PC-9 (cell line): ENCODE data around the gene REEP2. TPM values are rescaled to one million over a fixed set of nuclear protein-coding genes. Genes with fewer than 3 reads are reported as not detected.

ENCODE experiments used
- BruUV-seq: library from RNA; stranded (reverse); fragments of 400-500 nt; replicated peaks from 2 replicates; lab custom pipeline; 2021; lab: Mats Ljungman, UMichigan
- CTCF ChIA-PET: fragments of 300-600 bp; sonication (Branson Sonifier 250); formaldehyde crosslinking; loops from one replicate; lab custom pipeline; 2022; ENCODE audit warnings: antibody characterized with exemption; lab: Charles Lee
- POLR2A ChIA-PET: fragments of 300-600 bp; sonication (Branson Sonifier 250); formaldehyde crosslinking; loops from one replicate; lab custom pipeline; 2022; ENCODE audit warnings: antibody characterized with exemption; ENCODE audit not compliant: unreplicated experiment; lab: Charles Lee
- DNase-seq, 2 experiments: peaks; one replicate each; pipeline versions ENCODE4 v3.0.0 to v3.0.0-alpha.2; 2015 to 2022; ENCODE audit warnings: mixed read lengths in 1 of 2
- H2AFZ ChIP-seq: fragments of 200-600 bp; sonication (generic); 2 replicates; pipeline ENCODE4 v1.8.1; 2017; ENCODE audit warnings: antibody characterized with exemption
- H3F3A ChIP-seq: fragments of 200-600 bp; sonication (generic); 2 replicates; pipeline ENCODE4 v1.8.1; 2017; ENCODE audit warnings: antibody characterized with exemption, mild to moderate bottlenecking, low read depth; ENCODE audit not compliant: insufficient read depth
- H3K27ac ChIP-seq: fragments of 200-600 bp; sonication (generic); 2 replicates; pipeline ENCODE4 v1.6.1; 2016; ENCODE audit warnings: mixed run types
- H3K27me3 ChIP-seq: fragments of 200-600 bp; sonication (generic); 2 replicates; pipeline ENCODE4 v1.6.1; 2016; ENCODE audit warnings: low read depth, mixed run types; ENCODE audit not compliant: insufficient read depth
- H3K36me3 ChIP-seq: fragments of 200-600 bp; sonication (generic); 2 replicates; pipeline ENCODE4 v1.6.1; 2016; ENCODE audit warnings: low read depth, mixed run types
- H3K4me1 ChIP-seq: fragments of 200-600 bp; sonication (generic); replicated peaks from 2 replicates; pipeline ENCODE4 v1.6.1; 2016; ENCODE audit warnings: mixed run types; ENCODE audit not compliant: insufficient read depth
- H3K4me2 ChIP-seq: fragments of 200-600 bp; sonication (generic); 2 replicates; pipeline ENCODE4 v1.6.1; 2017; ENCODE audit warnings: mixed run types
- H3K4me3 ChIP-seq: fragments of 200-600 bp; sonication (generic); 2 replicates; pipeline ENCODE4 v1.6.1; 2016; ENCODE audit warnings: mixed run types
- H3K79me2 ChIP-seq: fragments of 200-600 bp; sonication (generic); 2 replicates; pipeline ENCODE4 v1.6.1; 2017; ENCODE audit warnings: low read depth, mixed run types
- H3K9me2 ChIP-seq: fragments of 200-600 bp; sonication (generic); 2 replicates; pipeline ENCODE4 v1.8.1; 2017; ENCODE audit warnings: mild to moderate bottlenecking; ENCODE audit not compliant: insufficient read depth
- H3K9me3 ChIP-seq: fragments of 200-600 bp; sonication (generic); 2 replicates; pipeline ENCODE4 v1.8.1; 2016; ENCODE audit warnings: low read depth; ENCODE audit not compliant: insufficient read depth
- H4K20me1 ChIP-seq: fragments of 200-600 bp; sonication (generic); 2 replicates; pipeline ENCODE4 v1.8.1; 2017; ENCODE audit not compliant: insufficient read depth
- CTCF ChIP-seq: fragments of 200-600 bp; sonication (generic); conservative IDR thresholded peaks from 2 replicates; pipeline ENCODE4 v1.6.1; 2017; ENCODE audit warnings: mixed run types, antibody characterized with exemption, mild to moderate bottlenecking, moderate library complexity
- EZH2 ChIP-seq: fragments of 200-600 bp; sonication (generic); IDR thresholded peaks from 2 replicates; pipeline ENCODE4 v1.8.0; 2017; ENCODE audit warnings: antibody characterized with exemption, low read depth
- intact Hi-C: fragments of 100-400 bp; cut with micrococcal nuclease; formaldehyde crosslinking; loops from one replicate; pipeline ENCODE4 v1.10.0; 2022; ENCODE audit not compliant: unreplicated experiment
- total RNA-seq: library from RNA; stranded (reverse); gene quantifications from 2 replicates; pipeline ENCODE4 v1.2.3, GENCODE V29; 2021

The REEP2 gene
- total RNA-seq, 1 experiment from 2014 or later: 0.87 TPM

DNA sequence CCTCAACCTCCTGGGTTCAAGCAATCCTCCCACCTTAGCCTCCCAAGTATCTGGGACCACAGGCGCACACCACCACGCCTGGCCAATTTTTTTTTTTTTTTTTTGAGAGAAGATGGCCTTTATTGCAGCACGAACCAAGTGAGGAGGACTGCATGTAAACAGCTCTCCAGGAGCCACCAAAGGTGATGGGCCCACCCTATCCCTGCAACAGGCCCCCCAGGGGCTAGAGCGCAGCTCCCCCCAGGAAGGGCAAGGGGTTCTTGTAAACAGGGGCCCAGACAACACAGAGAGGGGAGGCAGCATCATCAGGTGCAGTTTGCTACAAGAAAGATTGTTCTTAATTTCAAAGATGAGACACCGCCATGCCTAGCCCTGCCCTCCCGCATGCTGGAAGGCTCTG is 13.9 kb downstream of the REEP2 start:
- intact Hi-C loops: no loop called here
- CTCF ChIA-PET: no interaction called here
- no peak overlapping the region for H2AFZ ChIP-seq
- H4K20me1 ChIP-seq: no peaks in the 10 kb centered on the region
- no peak overlapping the region for H3K27ac ChIP-seq
- no peak for DNase-seq
- H3F3A ChIP-seq: no peaks in the 10 kb centered on the region
- BruUV-seq: no TSS peak
- H3K27me3 ChIP-seq: 0 out of 2 replicates have a peak, but pooled peaks cover 8% of the 10 kb centered on the region
- H3K9me3 ChIP-seq: no peaks in the 10 kb centered on the region
- no peak overlapping the region for H3K4me2 ChIP-seq
- H3K4me3 ChIP-seq: no peak overlapping the region
- H3K4me1 ChIP-seq: no peaks in the 10 kb centered on the region
- H3K36me3 ChIP-seq: no peaks in the 10 kb centered on the region
- TF ChIP-seq EZH2 (no peak), CTCF (no peak)
- POLR2A ChIA-PET: interaction anchor here (0.6 kb wide), 1 partner anchor 51 kb away, joined by 9 read pairs; no protein-coding TSS in a partner anchor
- H3K9me2 ChIP-seq: no peaks in the 10 kb centered on the region
- no peaks in the 10 kb centered on the region for H3K79me2 ChIP-seq

DNA sequence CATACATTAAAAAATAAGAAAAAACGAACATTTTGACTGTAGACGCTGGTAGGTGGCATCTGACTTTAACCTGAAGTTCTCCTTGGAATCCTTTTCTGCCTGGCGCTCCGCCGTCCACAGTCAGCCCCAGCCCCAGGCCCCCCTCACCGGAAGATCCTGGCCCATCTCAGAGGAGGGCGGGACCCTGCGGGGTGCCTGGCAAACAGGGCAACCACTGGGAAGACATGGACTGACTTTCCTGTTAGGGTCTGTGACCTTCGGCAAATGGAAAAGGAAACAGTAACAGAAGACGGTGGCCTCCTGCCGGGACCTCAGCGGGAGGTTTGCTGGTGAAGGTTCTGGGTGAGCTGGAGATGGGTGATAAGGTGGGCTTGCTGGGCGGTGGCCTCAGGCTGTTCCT is 14.7 kb downstream of the REEP2 start:
- no peak for DNase-seq
- no peak overlapping the region for H3K4me3 ChIP-seq
- H2AFZ ChIP-seq: no peak overlapping the region
- H4K20me1 ChIP-seq: no peaks in the 10 kb centered on the region
- H3K4me1 ChIP-seq: no peaks in the 10 kb centered on the region
- BruUV-seq: no TSS peak
- TF ChIP-seq CTCF (no peak), EZH2 (no peak)
- H3K79me2 ChIP-seq: no peaks in the 10 kb centered on the region
- no peaks in the 10 kb centered on the region for H3K36me3 ChIP-seq
- H3K4me2 ChIP-seq: no peak overlapping the region
- no peaks in the 10 kb centered on the region for H3K9me3 ChIP-seq
- no peaks in the 10 kb centered on the region for H3K9me2 ChIP-seq
- H3K27ac ChIP-seq: no peak overlapping the region
- CTCF ChIA-PET: no interaction called here
- H3K27me3 ChIP-seq: 0 out of 2 replicates have a peak, but pooled peaks cover 8% of the 10 kb centered on the region
- H3F3A ChIP-seq: no peaks in the 10 kb centered on the region
- intact Hi-C loops: no loop called here
- POLR2A ChIA-PET: no interaction called here

DNA sequence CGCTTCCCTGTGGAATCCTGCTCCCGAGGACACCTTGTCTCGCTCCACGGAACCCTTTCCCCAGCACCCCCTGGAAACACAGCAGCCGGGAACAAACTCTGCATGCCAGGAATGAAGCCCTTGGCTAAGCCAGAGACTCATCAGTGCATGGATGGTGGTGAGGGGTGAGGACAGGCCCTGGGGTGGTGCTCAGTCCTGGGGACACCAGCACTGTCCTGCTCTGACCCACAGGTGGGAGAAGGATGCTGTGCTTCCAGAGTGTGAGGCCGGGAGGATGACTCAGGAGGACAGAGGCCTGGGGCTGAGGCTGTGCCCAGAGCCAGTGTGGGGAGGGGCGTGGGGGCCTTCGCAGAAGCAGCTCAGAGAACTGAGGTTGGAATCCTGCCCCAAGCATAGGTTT is 15.3 kb downstream of the REEP2 start:
- no peak overlapping the region for H3K4me3 ChIP-seq
- TF ChIP-seq EZH2 (no peak), CTCF (no peak)
- no peaks in the 10 kb centered on the region for H3F3A ChIP-seq
- POLR2A ChIA-PET: no interaction called here
- no peaks in the 10 kb centered on the region for H3K4me1 ChIP-seq
- no peak overlapping the region for H3K4me2 ChIP-seq
- intact Hi-C loops: no loop called here
- H4K20me1 ChIP-seq: no peaks in the 10 kb centered on the region
- DNase-seq: no peak
- CTCF ChIA-PET: no interaction called here
- no peaks in the 10 kb centered on the region for H3K79me2 ChIP-seq
- no peak overlapping the region for H3K27ac ChIP-seq
- no peaks in the 10 kb centered on the region for H3K36me3 ChIP-seq
- H3K27me3 ChIP-seq: 0 out of 2 replicates have a peak, but pooled peaks cover 8% of the 10 kb centered on the region
- no TSS peak for BruUV-seq
- no peaks in the 10 kb centered on the region for H3K9me2 ChIP-seq
- no peaks in the 10 kb centered on the region for H3K9me3 ChIP-seq
- H2AFZ ChIP-seq: no peak overlapping the region
